ENCODE measurements around the gene MYO1E.
"Not testable (repeated sequence)": the region's sequence is repeated elsewhere in the genome, so short reads cannot be mapped to it uniquely, and the experiment has no call there.

The MYO1E gene

GRCh38 chr15:59137566-59137965 is 235.1 kb downstream of the MYO1E start:
- ChIA-PET POLR2A (no interaction called here), CTCF (interaction anchor here (0.7 to 2.6 kb wide), 13 partner anchors 10 to 909 kb away, joined by 3 to 21 read pairs (median 4); no protein-coding TSS in a partner anchor)
- TF ChIP-seq, protein P1, sequence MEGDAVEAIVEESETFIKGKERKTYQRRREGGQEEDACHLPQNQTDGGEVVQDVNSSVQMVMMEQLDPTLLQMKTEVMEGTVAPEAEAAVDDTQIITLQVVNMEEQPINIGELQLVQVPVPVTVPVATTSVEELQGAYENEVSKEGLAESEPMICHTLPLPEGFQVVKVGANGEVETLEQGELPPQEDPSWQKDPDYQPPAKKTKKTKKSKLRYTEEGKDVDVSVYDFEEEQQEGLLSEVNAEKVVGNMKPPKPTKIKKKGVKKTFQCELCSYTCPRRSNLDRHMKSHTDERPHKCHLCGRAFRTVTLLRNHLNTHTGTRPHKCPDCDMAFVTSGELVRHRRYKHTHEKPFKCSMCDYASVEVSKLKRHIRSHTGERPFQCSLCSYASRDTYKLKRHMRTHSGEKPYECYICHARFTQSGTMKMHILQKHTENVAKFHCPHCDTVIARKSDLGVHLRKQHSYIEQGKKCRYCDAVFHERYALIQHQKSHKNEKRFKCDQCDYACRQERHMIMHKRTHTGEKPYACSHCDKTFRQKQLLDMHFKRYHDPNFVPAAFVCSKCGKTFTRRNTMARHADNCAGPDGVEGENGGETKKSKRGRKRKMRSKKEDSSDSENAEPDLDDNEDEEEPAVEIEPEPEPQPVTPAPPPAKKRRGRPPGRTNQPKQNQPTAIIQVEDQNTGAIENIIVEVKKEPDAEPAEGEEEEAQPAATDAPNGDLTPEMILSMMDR (IDR thresholded peaks at IDR 0.05; ENCODE audit: control extremely low read depth, extremely low read depth, low read depth, missing control alignments), result no peak
- DNase-seq (ENCODE audit: extremely low spot score), result peak; percentile 51

DNA sequence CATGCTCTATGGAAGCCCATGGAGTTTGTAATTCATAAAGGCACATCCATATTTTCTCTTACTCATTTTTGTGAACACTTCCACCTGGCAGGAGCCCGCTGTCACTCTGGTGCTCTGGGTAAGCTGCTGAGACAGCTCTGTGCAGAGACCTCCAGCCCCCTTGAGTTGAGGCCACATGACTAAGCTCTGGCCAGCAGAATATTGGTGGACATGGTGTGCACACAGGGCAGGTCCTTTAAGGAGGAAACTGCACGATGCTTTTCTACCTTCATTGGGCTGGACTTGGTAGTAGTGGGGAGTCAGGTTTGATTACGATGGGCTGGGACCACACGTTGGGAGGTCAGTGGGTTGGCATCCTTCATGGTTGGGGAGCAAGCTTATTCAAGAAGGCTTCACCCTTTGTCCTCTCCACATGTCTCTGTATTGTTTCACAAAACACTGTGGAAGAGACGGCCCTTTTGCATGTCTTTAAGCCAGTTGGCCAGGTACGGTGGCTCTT is 238.7 kb downstream of the MYO1E start:
- CTCF ChIA-PET, result interaction anchor here (0.7 to 1.4 kb wide), 2 partner anchors 102 to 177 kb away, joined by 3 read pairs; no protein-coding TSS in a partner anchor
- TF ChIP-seq, protein P1 (IDR thresholded peaks at IDR 0.05; ENCODE audit: control extremely low read depth, extremely low read depth, low read depth, missing control alignments), result no peak
- DNase-seq (ENCODE audit: extremely low spot score), result no peak
- POLR2A ChIA-PET, result no interaction called here

- ChIA-PET CTCF (interaction anchor here (1.1 to 1.5 kb wide), 5 partner anchors 9 to 397 kb away, joined by 3 to 5 read pairs (median 4); no protein-coding TSS in a partner anchor), POLR2A (no interaction called here)
- TF ChIP-seq, protein P1 (IDR thresholded peaks at IDR 0.05; ENCODE audit: control extremely low read depth, extremely low read depth, low read depth, missing control alignments), result no peak
- no peak for DNase-seq (ENCODE audit: extremely low spot score)
Observed at GRCh38 chr15:59131969-59132562, 240.6 kb downstream of the MYO1E start.

DNA sequence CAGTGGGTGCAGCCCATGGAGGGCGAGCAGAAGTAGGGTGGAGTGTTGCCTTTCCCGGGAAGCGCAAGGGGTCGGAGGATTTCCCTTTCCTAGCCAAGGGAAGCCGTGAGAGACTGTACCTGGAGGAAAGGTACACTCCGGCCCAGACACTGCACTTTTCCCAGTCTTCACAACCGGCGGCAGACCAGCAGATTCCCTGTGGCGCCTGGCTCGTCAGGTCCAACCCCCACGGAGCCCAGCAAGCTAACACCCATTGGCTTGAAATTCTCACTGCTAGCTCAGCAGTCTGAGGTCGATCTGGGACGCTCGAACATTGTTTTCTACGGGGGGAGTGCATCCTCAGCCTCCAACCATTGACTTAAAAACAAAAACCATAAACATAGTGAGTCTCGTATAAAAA is 241.2 kb downstream of the MYO1E start:
- CTCF ChIA-PET, result interaction anchor here (1.5 to 2.1 kb wide), 2 partner anchors 9 to 24 kb away, joined by 5 read pairs; no protein-coding TSS in a partner anchor
- POLR2A ChIA-PET, result no interaction called here
- TF ChIP-seq, protein P1 (IDR thresholded peaks at IDR 0.05; ENCODE audit: control extremely low read depth, extremely low read depth, low read depth, missing control alignments), result no peak
- DNase-seq (ENCODE audit: extremely low spot score), result no peak

- DNase-seq (ENCODE audit: extremely low spot score); POLR2A ChIA-PET: not testable (repeated sequence)
- CTCF ChIA-PET, result interaction anchor here (0.7 to 3.2 kb wide), 2 partner anchors 10 to 343 kb away, joined by 3 to 14 read pairs; no protein-coding TSS in a partner anchor
Observed at GRCh38 chr15:59127255-59127654, 245.4 kb downstream of the MYO1E start.

DNA sequence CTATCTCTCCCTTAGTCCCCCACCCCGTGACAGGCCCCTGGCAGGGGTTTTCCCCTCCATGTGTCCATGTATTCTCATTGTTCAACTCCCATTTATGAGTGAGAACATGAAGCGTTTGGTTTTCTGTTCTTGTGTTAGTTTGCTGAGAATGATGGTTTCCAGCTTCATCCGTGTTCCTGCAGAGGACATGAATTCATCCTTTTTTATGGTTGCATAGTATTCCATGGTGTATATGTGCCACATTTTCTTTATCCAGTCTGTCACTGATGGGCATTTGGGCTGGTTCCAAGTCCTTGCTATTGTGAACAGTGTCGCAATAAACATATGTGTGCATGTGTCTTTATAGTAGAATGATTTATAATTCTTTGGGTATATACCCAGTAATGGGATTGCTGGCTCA is 247.0 kb downstream of the MYO1E start:
- DNase-seq (ENCODE audit: extremely low spot score); POLR2A ChIA-PET: not testable (repeated sequence)
- CTCF ChIA-PET, result interaction anchor here (1.1 to 3.8 kb wide), 2 partner anchors 12 to 404 kb away, joined by 3 to 21 read pairs; no protein-coding TSS in a partner anchor

GRCh38 chr15:59124261-59124660 is 248.4 kb downstream of the MYO1E start:
- POLR2A ChIA-PET, result no interaction called here
- TF ChIP-seq, protein P1 (IDR thresholded peaks at IDR 0.05; ENCODE audit: control extremely low read depth, extremely low read depth, low read depth, missing control alignments), result no peak
- CTCF ChIA-PET, result interaction anchor here (1.1 to 3.8 kb wide), 3 partner anchors 14 to 405 kb away, joined by 3 to 21 read pairs (median 3); no protein-coding TSS in a partner anchor
- no peak for DNase-seq (ENCODE audit: extremely low spot score)
